HEK293 (cell line): ENCODE results near the gene BEGAIN.

Experiments
- BCL11B ChIP-seq: fragments of 450-650 bp; formaldehyde crosslinking; IDR thresholded peaks from 2 replicates; pipeline ENCODE4 v1.5.1; 2016; ENCODE audit warnings: low read depth, missing biosample characterization, missing genetic modification characterization
- BCL6B ChIP-seq: fragments of 450-650 bp; formaldehyde crosslinking; IDR thresholded peaks from 2 replicates; pipeline ENCODE4 v1.5.1; 2017; ENCODE audit warnings: missing biosample characterization, missing genetic modification characterization
- EGR2 ChIP-seq: fragments of 450-650 bp; formaldehyde crosslinking; IDR thresholded peaks from 2 replicates; pipeline ENCODE4 v1.5.1; 2016; ENCODE audit warnings: low read depth, missing biosample characterization, missing genetic modification characterization
- GFI1B ChIP-seq: fragments of 450-650 bp; formaldehyde crosslinking; IDR thresholded peaks from 2 replicates; pipeline ENCODE4 v1.5.1; 2016; ENCODE audit warnings: missing biosample characterization, missing genetic modification characterization
- HOXA7 ChIP-seq: sonication (generic); formaldehyde crosslinking; IDR thresholded peaks from 2 replicates; pipeline ENCODE4 v1.8.1; 2022; ENCODE audit warnings: missing genetic modification reagents, borderline replicate concordance
- KLF1 ChIP-seq: fragments of 450-650 bp; formaldehyde crosslinking; IDR thresholded peaks from 2 replicates; pipeline ENCODE4 v1.5.1; 2016; ENCODE audit warnings: missing biosample characterization, missing genetic modification characterization
- KLF7 ChIP-seq: fragments of 450-650 bp; formaldehyde crosslinking; IDR thresholded peaks from 2 replicates; pipeline ENCODE4 v1.5.1; 2016; ENCODE audit warnings: missing biosample characterization, missing genetic modification characterization, borderline replicate concordance
- PATZ1 ChIP-seq: fragments of 450-650 bp; formaldehyde crosslinking; IDR thresholded peaks from 2 replicates; pipeline ENCODE4 v1.5.1; 2016; ENCODE audit warnings: missing biosample characterization, missing genetic modification characterization
- PBX3 ChIP-seq: sonication (generic); formaldehyde crosslinking; IDR thresholded peaks from 2 replicates; pipeline ENCODE4 v1.8.1; 2022; ENCODE audit warnings: mild to moderate bottlenecking, moderate library complexity, missing genetic modification reagents
- PRDM6 ChIP-seq: fragments of 450-650 bp; formaldehyde crosslinking; IDR thresholded peaks from 2 replicates; pipeline ENCODE4 v1.5.1; 2017; ENCODE audit warnings: missing biosample characterization, missing genetic modification characterization
- RBAK ChIP-seq: fragments of 450-650 bp; formaldehyde crosslinking; IDR thresholded peaks from 2 replicates; pipeline ENCODE4 v1.5.1; 2016; ENCODE audit warnings: missing biosample characterization, missing genetic modification characterization
- SCRT1 ChIP-seq: fragments of 450-650 bp; formaldehyde crosslinking; IDR thresholded peaks from 2 replicates; pipeline ENCODE4 v1.5.1; 2016; ENCODE audit warnings: missing biosample characterization, missing genetic modification characterization, borderline replicate concordance
- SCRT2 ChIP-seq: fragments of 450-650 bp; formaldehyde crosslinking; IDR thresholded peaks from 2 replicates; pipeline ENCODE4 v1.5.1; 2016; ENCODE audit warnings: missing biosample characterization, missing genetic modification characterization
- ZBTB26 ChIP-seq: fragments of 450-650 bp; formaldehyde crosslinking; optimal IDR thresholded peaks from 2 replicates; pipeline ENCODE3; 2016; ENCODE audit warnings: missing biosample characterization, mild to moderate bottlenecking, missing genetic modification characterization
- ZFP69B ChIP-seq: fragments of 450-650 bp; formaldehyde crosslinking; IDR thresholded peaks from 2 replicates; pipeline ENCODE4 v1.5.1; 2016; ENCODE audit warnings: missing biosample characterization, missing genetic modification characterization
- ZNF112 ChIP-seq: fragments of 450-650 bp; formaldehyde crosslinking; IDR thresholded peaks from 2 replicates; pipeline ENCODE4 v1.5.0; 2017; ENCODE audit warnings: missing biosample characterization, missing genetic modification characterization
- ZNF146 ChIP-seq: fragments of 450-650 bp; formaldehyde crosslinking; IDR thresholded peaks from 2 replicates; pipeline ENCODE4 v1.5.1; 2016; ENCODE audit warnings: missing biosample characterization, missing genetic modification characterization
- ZNF155 ChIP-seq: fragments of 450-650 bp; formaldehyde crosslinking; IDR thresholded peaks from 2 replicates; pipeline ENCODE4 v1.5.1; 2016; ENCODE audit warnings: missing biosample characterization, missing genetic modification characterization
- ZNF16 ChIP-seq: fragments of 450-650 bp; formaldehyde crosslinking; IDR thresholded peaks from 2 replicates; pipeline ENCODE4 v1.5.1; 2016; ENCODE audit warnings: low read depth, missing biosample characterization, missing genetic modification characterization
- ZNF211 ChIP-seq: fragments of 450-650 bp; formaldehyde crosslinking; IDR thresholded peaks from 2 replicates; pipeline ENCODE4 v1.5.1; 2016; ENCODE audit warnings: low read depth, missing biosample characterization, missing genetic modification characterization
- ZNF239 ChIP-seq: fragments of 450-650 bp; formaldehyde crosslinking; IDR thresholded peaks from 2 replicates; pipeline ENCODE4 v1.5.1; 2016; ENCODE audit warnings: missing biosample characterization, missing genetic modification characterization
- ZNF24 ChIP-seq: fragments of 450-650 bp; formaldehyde crosslinking; IDR thresholded peaks from 2 replicates; pipeline ENCODE4 v1.5.1; 2016; ENCODE audit warnings: missing biosample characterization, missing genetic modification characterization
- ZNF266 ChIP-seq: fragments of 450-650 bp; formaldehyde crosslinking; IDR thresholded peaks from 2 replicates; pipeline ENCODE4 v1.5.1; 2016; ENCODE audit warnings: missing biosample characterization, missing genetic modification characterization, low read depth
- ZNF341 ChIP-seq: fragments of 450-650 bp; formaldehyde crosslinking; IDR thresholded peaks from 2 replicates; pipeline ENCODE4; 2016; ENCODE audit warnings: low read depth, missing biosample characterization, missing genetic modification characterization
- ZNF350 ChIP-seq: fragments of 450-650 bp; formaldehyde crosslinking; IDR thresholded peaks from 2 replicates; pipeline ENCODE4 v1.5.0; 2017; ENCODE audit warnings: missing biosample characterization, mild to moderate bottlenecking, missing genetic modification characterization
- ZNF37A ChIP-seq: fragments of 450-650 bp; IDR thresholded peaks from 2 replicates; pipeline ENCODE4 v1.5.1; 2018; ENCODE audit warnings: missing biosample characterization, missing genetic modification characterization
- ZNF423 ChIP-seq: fragments of 450-650 bp; formaldehyde crosslinking; IDR thresholded peaks from 2 replicates; pipeline ENCODE4 v1.5.1; 2016; ENCODE audit warnings: missing biosample characterization, missing genetic modification characterization
- ZNF433 ChIP-seq: fragments of 450-650 bp; formaldehyde crosslinking; IDR thresholded peaks from 2 replicates; pipeline ENCODE4 v1.5.1; 2016; ENCODE audit warnings: missing biosample characterization, missing genetic modification characterization, low read depth
- ZNF473 ChIP-seq: fragments of 450-650 bp; formaldehyde crosslinking; IDR thresholded peaks from 2 replicates; pipeline ENCODE4 v1.5.1; 2017; ENCODE audit warnings: missing biosample characterization, missing genetic modification characterization
- ZNF530 ChIP-seq: fragments of 450-650 bp; formaldehyde crosslinking; IDR thresholded peaks from 2 replicates; pipeline ENCODE4 v1.5.1; 2016; ENCODE audit warnings: low read depth, missing biosample characterization, missing genetic modification characterization
- ZNF624 ChIP-seq: fragments of 450-650 bp; formaldehyde crosslinking; IDR thresholded peaks from 2 replicates; pipeline ENCODE4 v1.5.1; 2017; ENCODE audit warnings: missing biosample characterization, missing genetic modification characterization
- ZNF658 ChIP-seq: fragments of 450-650 bp; formaldehyde crosslinking; IDR thresholded peaks from 2 replicates; pipeline ENCODE4; 2016; ENCODE audit warnings: missing biosample characterization, missing genetic modification characterization
- ZNF76 ChIP-seq: fragments of 450-650 bp; formaldehyde crosslinking; IDR thresholded peaks from 2 replicates; pipeline ENCODE4; 2016; ENCODE audit warnings: low read depth, missing biosample characterization, missing genetic modification characterization, borderline replicate concordance
- ZNF785 ChIP-seq: fragments of 450-650 bp; formaldehyde crosslinking; IDR thresholded peaks from 2 replicates; pipeline ENCODE4 v1.5.1; 2016; ENCODE audit warnings: missing biosample characterization, missing genetic modification characterization
- ZSCAN4 ChIP-seq: fragments of 450-650 bp; formaldehyde crosslinking; IDR thresholded peaks from 2 replicates; pipeline ENCODE4 v1.5.1; 2017; ENCODE audit warnings: missing biosample characterization, missing genetic modification characterization

BEGAIN gene

GRCh38 chr14:100557658-100558057 is 29.6 kb downstream of the BEGAIN start (continued):
- TF ChIP-seq SCRT1 (no peak), PATZ1 (tag by site-specific recombination) (peak; percentile 88), ZNF433 (tag by site-specific recombination) (no peak), ZNF24 (tag by site-specific recombination) (no peak), ZNF266 (tag by site-specific recombination) (no peak), BCL6B (tag by site-specific recombination) (0 out of 2 replicates have a peak, but pooled peaks have one; percentile 32), HOXA7 (CRISPR knock-in tag) (no peak), ZNF76 (tag by site-specific recombination) (no peak; the same call in 1 of the 2 replicates), ZNF350 (no peak), ZNF239 (tag by site-specific recombination) (no peak), SCRT2 (tag by site-specific recombination) (no peak), ZNF341 (no peak), ZNF16 (tag by site-specific recombination) (no peak), ZNF37A (tag by site-specific recombination) (no peak), EGR2 (tag by site-specific recombination) (peak; percentile 63), KLF7 (tag by site-specific recombination) (no peak), ZNF473 (tag by site-specific recombination) (no peak), ZNF155 (tag by site-specific recombination) (no peak), ZNF624 (tag by site-specific recombination) (no peak), ZFP69B (no peak), ZBTB26 (tag by site-specific recombination) (no peak), ZNF785 (tag by site-specific recombination) (no peak), PRDM6 (no peak), ZNF211 (tag by site-specific recombination) (no peak), ZNF146 (tag by site-specific recombination) (no peak), RBAK (tag by site-specific recombination) (no peak), KLF1 (tag by site-specific recombination) (peak; percentile 80), ZSCAN4 (tag by site-specific recombination) (no peak), ZNF423 (no peak), ZNF112 (tag by site-specific recombination) (no peak), ZNF530 (tag by site-specific recombination) (no peak), BCL11B (no peak), GFI1B (no peak), PBX3 (no peak), ZNF658 (tag by site-specific recombination) (no peak)
